ENCODE results near the gene SPO11.

DNA sequence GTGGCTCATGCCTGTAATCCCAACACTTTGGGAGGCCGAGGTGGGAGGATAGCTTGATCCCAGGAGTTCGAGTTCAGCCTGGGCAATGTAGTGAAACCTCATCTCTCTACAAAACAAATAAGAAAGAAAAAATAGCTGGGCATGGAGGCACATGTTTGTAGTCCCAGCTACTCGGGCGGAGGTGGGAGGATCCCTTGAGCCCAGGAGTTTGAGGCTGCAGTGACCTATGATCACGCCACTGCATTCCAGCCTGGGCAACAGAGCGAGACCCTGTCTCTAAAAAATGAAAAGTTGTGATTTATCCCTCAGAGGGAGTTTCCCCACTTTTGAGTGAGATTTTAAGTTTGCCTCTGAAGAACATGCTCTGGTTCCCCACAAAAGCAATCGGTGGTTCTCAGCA, 45.7 kb upstream of the SPO11 start:
- TF ChIP-seq, protein P1, sequence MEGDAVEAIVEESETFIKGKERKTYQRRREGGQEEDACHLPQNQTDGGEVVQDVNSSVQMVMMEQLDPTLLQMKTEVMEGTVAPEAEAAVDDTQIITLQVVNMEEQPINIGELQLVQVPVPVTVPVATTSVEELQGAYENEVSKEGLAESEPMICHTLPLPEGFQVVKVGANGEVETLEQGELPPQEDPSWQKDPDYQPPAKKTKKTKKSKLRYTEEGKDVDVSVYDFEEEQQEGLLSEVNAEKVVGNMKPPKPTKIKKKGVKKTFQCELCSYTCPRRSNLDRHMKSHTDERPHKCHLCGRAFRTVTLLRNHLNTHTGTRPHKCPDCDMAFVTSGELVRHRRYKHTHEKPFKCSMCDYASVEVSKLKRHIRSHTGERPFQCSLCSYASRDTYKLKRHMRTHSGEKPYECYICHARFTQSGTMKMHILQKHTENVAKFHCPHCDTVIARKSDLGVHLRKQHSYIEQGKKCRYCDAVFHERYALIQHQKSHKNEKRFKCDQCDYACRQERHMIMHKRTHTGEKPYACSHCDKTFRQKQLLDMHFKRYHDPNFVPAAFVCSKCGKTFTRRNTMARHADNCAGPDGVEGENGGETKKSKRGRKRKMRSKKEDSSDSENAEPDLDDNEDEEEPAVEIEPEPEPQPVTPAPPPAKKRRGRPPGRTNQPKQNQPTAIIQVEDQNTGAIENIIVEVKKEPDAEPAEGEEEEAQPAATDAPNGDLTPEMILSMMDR (IDR thresholded peaks at IDR 0.05), result no peak
- TF ChIP-seq POLR2A (IDR thresholded peaks at IDR 0.05), result no peak

Data from tibial nerve (tissue), 3 donors.